Loucy (cell line): ENCODE data around the gene PTPRK.

Source experiments
- H2AFZ ChIP-seq: fragments of 200-600 bp; sonication (generic); 2 replicates; pipeline ENCODE4 v1.6.0; 2016; ENCODE audit warnings: antibody characterized with exemption, mild to moderate bottlenecking, low read length, moderate library complexity
- H3F3A ChIP-seq: fragments of 200-600 bp; 2 replicates; pipeline ENCODE4 v1.6.0; 2016; ENCODE audit warnings: antibody characterized with exemption, low read depth, mild to moderate bottlenecking
- H3K27me3 ChIP-seq: fragments of 200-600 bp; sonication (generic); 2 replicates; pipeline ENCODE4 v1.6.1; 2014; ENCODE audit warnings: low read length, mild to moderate bottlenecking; ENCODE audit not compliant: insufficient read depth, poor library complexity, severe bottlenecking
- H3K36me3 ChIP-seq: fragments of 200-600 bp; sonication (generic); 2 replicates; pipeline ENCODE4 v1.6.1; 2016; ENCODE audit warnings: low read length; ENCODE audit not compliant: insufficient read depth
- H3K4me1 ChIP-seq: fragments of 200-600 bp; sonication (generic); 2 replicates; pipeline ENCODE4 v1.5.1; 2014; ENCODE audit warnings: low read length, mild to moderate bottlenecking; ENCODE audit not compliant: insufficient read depth, poor library complexity, severe bottlenecking
- H3K4me2 ChIP-seq: fragments of 200-600 bp; sonication (generic); 2 replicates; pipeline ENCODE4 v1.6.0; 2014; ENCODE audit warnings: antibody characterized with exemption, low read length, low read depth, mild to moderate bottlenecking; ENCODE audit not compliant: poor library complexity, severe bottlenecking
- H3K4me3 ChIP-seq: fragments of 200-600 bp; sonication (generic); 2 replicates; pipeline ENCODE4 v1.5.1; 2014; ENCODE audit warnings: low read length, mild to moderate bottlenecking, mixed read lengths; ENCODE audit not compliant: poor library complexity, severe bottlenecking
- H3K79me2 ChIP-seq: fragments of 200-600 bp; sonication (generic); 2 replicates; pipeline ENCODE4 v1.6.1; 2014; ENCODE audit warnings: low read length; ENCODE audit not compliant: insufficient read depth
- H3K9ac ChIP-seq: fragments of 200-600 bp; sonication (generic); 2 replicates; pipeline ENCODE4 v1.6.0; 2014; ENCODE audit warnings: mild to moderate bottlenecking, low read depth, low read length, moderate library complexity; ENCODE audit not compliant: poor library complexity, severe bottlenecking
- H3K9me2 ChIP-seq: fragments of 200-600 bp; sonication (generic); replicated peaks from 2 replicates; pipeline ENCODE4 v1.6.1; 2016; ENCODE audit warnings: low read depth, low read length, mixed read lengths
- H3K9me3 ChIP-seq: fragments of 200-600 bp; sonication (generic); 2 replicates; pipeline ENCODE4 v1.6.1; 2014; ENCODE audit warnings: mild to moderate bottlenecking, antibody characterized with exemption, low read length, low read depth; ENCODE audit not compliant: insufficient read depth
- H4K20me1 ChIP-seq: fragments of 200-600 bp; sonication (generic); 2 replicates; pipeline ENCODE4 v1.6.0; 2014; ENCODE audit warnings: antibody characterized with exemption, low read length, mild to moderate bottlenecking; ENCODE audit not compliant: insufficient read depth, poor library complexity, severe bottlenecking
- EZH2phosphoT487 ChIP-seq: fragments of 200-600 bp; IDR thresholded peaks from 2 replicates; pipeline ENCODE4 v1.6.1; 2018; ENCODE audit warnings: antibody characterized with exemption, mild to moderate bottlenecking, moderate library complexity, borderline replicate concordance
- TF ChIP-seq, protein P1 (sequence below): fragments of 200-600 bp; sonication (generic); conservative IDR thresholded peaks from 2 replicates; pipeline ENCODE4 v1.5.1; 2014; ENCODE audit warnings: mild to moderate bottlenecking, antibody characterized with exemption, low read length

PTPRK gene

DNA sequence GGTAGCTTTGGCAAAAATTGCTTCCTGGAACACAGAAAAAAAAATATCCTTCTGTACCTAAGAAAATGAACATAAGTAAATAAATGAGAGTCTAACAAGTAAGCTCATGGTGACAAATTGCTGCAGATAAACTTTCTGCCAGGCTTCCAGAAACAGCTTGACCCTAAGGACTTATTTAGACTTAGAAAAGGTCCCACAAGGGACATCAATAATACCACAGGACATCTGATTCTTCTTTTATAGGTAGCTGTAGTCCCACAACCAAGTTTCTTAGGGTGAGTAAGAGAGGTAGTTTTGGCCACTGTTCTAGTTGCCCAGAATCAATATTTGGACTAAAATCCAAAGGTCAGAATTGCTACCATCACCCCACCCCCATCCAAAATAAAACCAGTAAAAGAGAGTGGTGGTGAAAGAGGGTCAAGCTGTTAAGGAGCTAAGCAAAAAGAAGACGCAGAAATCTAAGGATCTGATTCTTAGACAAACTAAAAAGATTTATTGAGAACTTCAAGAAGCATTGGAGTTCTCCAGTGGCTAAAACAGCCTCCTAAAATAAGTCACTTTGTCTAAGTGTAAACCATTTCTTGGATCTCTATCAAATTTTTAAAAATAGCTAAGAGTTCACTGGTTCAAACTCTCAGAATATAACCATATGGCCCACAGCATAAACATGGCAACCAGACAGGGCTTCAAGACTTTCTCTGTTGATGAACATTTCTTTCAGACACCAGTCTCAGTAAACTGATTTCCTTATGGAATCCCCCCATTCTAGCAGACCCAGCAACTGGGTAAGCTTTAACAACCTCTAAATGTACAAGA, 180.6 kb downstream of the PTPRK start:
- Histone ChIP-seq H3K9me2 (no peaks in the 10 kb centered on the region), H3K36me3 (no peaks in the 10 kb centered on the region), H3F3A (no peaks in the 10 kb centered on the region), H4K20me1 (no peaks in the 10 kb centered on the region), H3K4me3 (no peak overlapping the region), H3K4me1 (no peaks in the 10 kb centered on the region), H3K9ac (no peak overlapping the region), H2AFZ (0 out of 2 replicates have a peak overlapping the region, but pooled peaks have one; percentile 56), H3K27me3 (no peaks in the 10 kb centered on the region), H3K4me2 (no peak overlapping the region), H3K79me2 (no peaks in the 10 kb centered on the region), H3K9me3 (no peaks in the 10 kb centered on the region)
- TF ChIP-seq, protein P1, sequence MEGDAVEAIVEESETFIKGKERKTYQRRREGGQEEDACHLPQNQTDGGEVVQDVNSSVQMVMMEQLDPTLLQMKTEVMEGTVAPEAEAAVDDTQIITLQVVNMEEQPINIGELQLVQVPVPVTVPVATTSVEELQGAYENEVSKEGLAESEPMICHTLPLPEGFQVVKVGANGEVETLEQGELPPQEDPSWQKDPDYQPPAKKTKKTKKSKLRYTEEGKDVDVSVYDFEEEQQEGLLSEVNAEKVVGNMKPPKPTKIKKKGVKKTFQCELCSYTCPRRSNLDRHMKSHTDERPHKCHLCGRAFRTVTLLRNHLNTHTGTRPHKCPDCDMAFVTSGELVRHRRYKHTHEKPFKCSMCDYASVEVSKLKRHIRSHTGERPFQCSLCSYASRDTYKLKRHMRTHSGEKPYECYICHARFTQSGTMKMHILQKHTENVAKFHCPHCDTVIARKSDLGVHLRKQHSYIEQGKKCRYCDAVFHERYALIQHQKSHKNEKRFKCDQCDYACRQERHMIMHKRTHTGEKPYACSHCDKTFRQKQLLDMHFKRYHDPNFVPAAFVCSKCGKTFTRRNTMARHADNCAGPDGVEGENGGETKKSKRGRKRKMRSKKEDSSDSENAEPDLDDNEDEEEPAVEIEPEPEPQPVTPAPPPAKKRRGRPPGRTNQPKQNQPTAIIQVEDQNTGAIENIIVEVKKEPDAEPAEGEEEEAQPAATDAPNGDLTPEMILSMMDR = no peak
- no peak for TF ChIP-seq EZH2phosphoT487

DNA sequence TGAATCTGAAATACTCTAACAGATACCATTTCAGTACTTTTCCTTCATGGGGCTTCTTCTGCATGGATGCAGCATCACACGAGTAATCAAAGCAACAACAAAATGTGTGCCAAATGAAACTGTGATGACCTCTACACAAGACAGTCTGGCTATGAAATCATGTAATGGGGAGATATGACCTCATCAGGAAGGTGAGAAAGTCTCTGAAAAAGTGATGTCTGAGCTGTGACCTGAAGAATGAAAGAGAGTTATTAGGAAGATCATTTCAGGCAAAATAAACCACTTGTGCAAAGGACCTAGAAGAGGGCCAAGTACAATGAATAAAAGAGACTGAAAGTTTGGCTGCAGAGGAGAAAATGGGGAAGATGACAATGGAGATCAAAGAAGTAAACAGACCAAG, 182.8 kb downstream of the PTPRK start:
- no peaks in the 10 kb centered on the region for H3K36me3 ChIP-seq
- no peak overlapping the region for H2AFZ ChIP-seq
- no peaks in the 10 kb centered on the region for H3K4me1 ChIP-seq
- H3K4me2 ChIP-seq = no peak overlapping the region
- H3K4me3 ChIP-seq = no peak overlapping the region
- H3K9ac ChIP-seq = no peak overlapping the region
- no peaks in the 10 kb centered on the region for H3F3A ChIP-seq
- H3K27me3 ChIP-seq = no peaks in the 10 kb centered on the region
- H3K9me2 ChIP-seq = no peaks in the 10 kb centered on the region
- H3K79me2 ChIP-seq = no peaks in the 10 kb centered on the region
- no peaks in the 10 kb centered on the region for H4K20me1 ChIP-seq
- TF ChIP-seq, protein P1 = no peak
- no peak for TF ChIP-seq EZH2phosphoT487
- H3K9me3 ChIP-seq = no peaks in the 10 kb centered on the region

DNA sequence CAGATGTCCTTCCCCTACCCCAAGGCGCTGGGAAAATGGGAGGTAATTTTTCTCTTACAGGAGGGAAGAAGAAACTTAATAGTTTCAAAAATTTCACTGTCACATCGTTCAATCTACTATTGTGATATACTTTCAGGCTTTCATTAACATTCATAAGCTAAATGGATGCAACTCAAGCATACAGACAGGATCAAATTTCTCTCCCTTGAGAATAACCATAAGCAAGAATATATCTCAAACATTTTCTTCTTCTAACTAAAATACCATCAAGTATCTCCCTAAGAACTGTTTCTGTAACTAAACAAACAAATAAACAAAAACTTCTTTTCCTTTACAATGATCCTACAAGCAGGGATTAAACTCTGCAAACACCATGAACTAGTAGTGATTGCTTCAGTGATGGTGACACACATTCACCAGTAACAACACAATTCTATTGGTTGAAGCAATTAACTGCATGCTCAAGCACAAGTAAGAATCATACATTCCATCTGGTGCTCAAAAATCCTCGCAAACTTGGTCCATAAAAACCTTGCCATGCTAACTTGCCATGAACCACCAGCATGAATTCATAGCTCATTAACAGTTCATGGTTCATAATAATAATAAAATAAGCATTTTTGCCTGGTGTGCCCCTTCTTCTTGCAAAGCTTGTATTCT, 183.8 kb downstream of the PTPRK start:
- no peaks in the 10 kb centered on the region for H3K27me3 ChIP-seq

More for the DNA sequence above, 183.8 kb downstream of the PTPRK start:
- TF ChIP-seq, protein P1 = no peak
- no peak for TF ChIP-seq EZH2phosphoT487
- no peak overlapping the region for H3K4me2 ChIP-seq
- H3K9me2 ChIP-seq = no peaks in the 10 kb centered on the region
- H3K9me3 ChIP-seq = no peaks in the 10 kb centered on the region
- H3K79me2 ChIP-seq = no peaks in the 10 kb centered on the region
- H3K4me3 ChIP-seq = no peak overlapping the region
- H4K20me1 ChIP-seq = no peaks in the 10 kb centered on the region
- no peaks in the 10 kb centered on the region for H3F3A ChIP-seq
- H2AFZ ChIP-seq = 0 out of 2 replicates have a peak overlapping the region, but pooled peaks have one; percentile 2
- H3K4me1 ChIP-seq = peaks cover 8% of the 10 kb centered on the region
- no peak overlapping the region for H3K9ac ChIP-seq
- no peaks in the 10 kb centered on the region for H3K36me3 ChIP-seq
